IPS-NIHi7 (cell line): Measurements from ENCODE around the gene POTEJ.
A peak's percentile ranks its signal among the peaks of the same experiment; 100 is the strongest.
"Not testable (repeated sequence)": the region's sequence is repeated elsewhere in the genome, so short reads cannot be mapped to it uniquely, and the experiment has no call there.

Experiments used
- DNase-seq: peaks from one replicate; pipeline ENCODE4 v3.0.0; 2012; ENCODE audit warnings: mixed read lengths; ENCODE audit errors: extremely low spot score

The POTEJ gene

DNA sequence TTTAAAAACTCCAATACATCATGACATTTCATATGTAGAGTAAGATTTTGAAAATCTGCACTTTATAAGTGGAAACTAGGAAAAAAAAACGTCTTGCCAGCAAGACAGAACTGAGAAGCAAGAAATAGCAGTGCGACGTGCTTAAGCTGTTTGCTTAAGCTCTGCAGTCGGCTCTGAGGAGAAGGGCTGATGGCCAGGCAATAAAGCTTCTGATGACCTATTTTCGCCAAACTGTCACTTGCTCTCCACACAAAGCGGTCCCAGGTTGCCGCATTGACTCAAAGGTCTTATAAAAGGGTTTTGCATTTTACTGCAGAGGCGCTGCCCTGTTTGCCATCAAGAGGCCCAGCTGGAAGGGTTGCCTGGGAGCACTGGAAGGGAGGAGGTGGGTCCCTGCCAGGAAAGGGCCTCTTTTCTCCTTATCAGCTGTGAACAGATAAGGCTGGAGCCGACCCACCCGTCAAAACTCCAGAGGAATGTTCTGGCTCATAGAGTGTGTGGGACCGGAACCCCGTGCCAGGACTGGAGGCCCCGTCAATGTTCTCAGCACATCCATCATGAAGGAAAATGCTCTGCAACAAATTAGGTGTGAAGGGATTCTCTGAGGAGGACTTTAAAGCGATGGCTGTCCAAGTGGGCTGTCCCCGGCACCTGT lies 9.5 kb upstream of the POTEJ start:
- DNase-seq: not testable (repeated sequence)

DNA sequence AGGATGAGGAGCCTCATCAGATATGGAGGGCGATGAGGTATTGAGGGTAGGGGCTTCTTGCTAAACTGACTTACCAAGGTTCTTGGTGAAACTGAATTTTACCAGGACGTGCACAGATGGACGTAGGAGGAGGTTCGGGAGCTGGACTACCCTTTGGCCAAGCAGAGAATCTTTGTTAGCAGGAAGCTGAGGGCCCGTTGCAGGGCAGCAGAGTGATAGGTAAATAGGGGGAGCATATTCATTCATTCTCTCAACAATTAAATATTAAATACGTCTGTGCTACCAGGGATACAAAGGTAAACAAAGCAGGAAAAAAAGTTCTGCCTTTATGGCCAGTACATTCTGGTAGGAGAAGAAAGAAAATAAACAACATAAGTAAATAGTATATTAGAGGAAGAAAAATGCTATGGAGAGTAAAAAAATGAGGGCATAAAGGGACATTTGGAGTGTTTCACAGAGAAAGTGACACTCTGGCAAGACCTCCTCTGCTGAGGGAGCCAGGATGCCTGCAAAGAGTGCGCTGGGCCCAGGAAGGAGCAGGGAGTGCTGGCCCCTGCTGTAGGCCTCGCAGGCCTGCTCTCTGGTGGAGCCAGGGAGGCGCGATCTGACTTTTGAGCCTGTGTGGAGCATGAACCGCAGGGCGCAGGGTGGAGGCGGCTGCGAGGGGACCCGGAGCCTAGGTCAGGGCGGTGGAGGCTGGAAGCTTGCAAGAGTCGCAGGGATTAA lies 2.8 kb upstream of the POTEJ start:
- DNase-seq: not testable (repeated sequence)

DNA sequence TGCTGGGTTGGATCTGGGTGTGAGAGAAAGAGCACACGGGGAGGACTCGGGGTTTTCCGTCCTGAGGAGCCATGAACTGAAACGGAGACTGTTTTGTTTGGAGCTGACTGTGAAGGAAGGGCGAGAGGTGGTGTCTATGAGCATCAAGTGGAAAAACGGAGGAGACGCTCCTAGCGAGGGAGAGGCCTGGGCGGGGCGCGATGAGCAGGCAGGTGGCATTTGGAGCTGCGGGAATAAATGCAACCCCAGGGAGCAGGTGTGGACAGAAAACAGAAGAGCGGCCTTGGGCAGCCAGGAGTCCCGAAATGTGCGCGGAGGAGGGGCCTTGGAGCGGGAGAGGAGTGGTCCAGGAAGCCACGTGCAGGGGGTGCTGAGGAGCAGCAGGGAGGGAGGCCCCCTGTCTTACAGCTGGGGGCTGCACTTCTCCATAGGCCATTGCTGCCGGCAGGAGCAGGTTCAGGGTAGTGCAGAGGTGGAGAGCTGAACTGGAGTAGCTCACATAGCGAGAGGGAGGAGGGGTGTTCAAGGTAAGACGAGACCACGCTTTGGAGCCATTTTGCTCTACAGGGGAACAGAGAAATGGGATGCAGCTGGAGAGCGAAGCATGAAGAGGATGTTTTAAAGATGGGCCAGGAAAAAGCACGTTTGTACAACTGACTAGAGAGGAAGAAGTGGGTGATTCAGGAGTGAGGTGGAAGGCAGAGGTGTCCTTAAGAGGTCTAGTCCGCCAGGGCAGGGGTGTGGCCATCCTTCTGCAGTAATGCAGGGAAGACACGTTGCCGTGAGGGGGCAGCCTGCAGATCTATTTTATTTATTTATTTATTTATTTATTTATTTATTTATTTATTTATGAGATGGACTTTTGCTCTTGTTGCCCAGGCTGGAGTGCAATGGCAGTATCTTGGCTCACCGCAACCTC lies 2.0 kb upstream of the POTEJ start:
- not testable (repeated sequence) for DNase-seq

DNA sequence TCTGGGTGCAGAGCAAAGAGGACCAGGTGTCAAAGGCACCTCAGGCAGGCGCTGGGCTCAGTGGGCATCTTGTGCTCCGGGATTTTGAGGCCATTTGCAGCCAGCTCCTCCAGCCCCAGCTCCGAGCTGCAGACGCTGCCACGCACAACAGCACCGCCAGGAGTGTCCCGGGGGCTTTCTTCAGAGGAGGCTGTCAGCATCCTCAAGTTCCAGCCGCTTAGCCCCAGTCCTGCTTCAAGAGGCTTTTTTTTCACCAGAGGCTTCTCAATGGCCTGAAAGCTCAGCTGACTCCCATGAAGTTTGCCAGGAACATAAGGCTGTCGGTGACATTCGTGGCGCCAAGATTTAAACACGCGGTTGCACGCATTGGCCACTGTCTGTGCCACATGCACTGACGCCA lies 754 bp upstream of the POTEJ start:
- not testable (repeated sequence) for DNase-seq

DNA sequence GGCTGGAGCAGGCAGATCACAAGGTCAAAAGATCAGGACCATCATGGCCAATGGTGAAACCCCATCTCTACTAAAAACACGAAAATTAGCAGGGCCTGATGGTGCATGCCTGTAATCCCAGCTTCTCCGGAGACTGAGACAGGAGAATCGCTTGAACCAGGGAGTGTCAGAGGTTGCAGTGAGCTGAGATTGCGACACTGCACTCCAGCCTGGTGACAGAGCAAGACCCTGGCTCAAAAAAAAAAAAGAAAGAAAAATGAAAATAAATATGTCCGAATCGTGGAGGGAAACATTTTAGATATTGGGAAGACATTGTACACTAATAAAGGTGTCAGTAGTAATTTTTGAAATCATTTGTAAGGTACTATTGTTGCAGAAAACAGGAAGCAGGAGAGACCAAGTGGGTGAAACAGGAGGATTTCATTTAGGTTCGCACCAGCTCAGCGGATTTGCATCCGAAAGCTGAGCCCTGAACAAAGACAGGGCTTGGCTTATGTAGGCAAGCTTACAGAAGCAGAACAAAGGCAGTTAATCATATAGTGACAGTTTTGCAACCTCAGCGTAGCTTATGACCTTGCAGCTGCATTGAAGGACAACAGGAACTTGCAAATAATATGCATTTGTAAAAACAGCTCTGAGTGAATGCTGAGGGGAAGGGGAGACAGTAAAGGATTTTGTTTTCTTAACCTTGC lies 17.7 kb downstream of the POTEJ start:
- DNase-seq: not testable (repeated sequence)

DNA sequence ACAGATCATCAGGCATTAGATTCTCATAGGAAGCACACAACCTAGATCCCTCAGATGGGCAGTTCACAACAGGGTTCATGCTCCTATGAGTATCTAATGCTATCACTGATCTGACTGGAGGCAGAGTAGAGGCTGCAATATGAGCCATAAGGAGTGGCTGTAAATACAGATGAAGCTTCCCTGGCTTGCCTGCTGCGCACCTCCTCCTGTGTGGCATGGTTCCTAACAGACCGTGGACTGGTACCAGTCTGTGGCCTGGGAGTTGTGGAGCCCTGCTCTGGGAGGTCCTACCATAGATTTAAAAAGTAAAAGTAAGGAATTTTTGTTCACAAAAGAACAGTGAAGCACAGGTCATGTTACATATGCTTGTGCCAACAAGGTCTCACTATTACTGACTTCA lies 27.7 kb downstream of the POTEJ start:
- DNase-seq: not testable (repeated sequence)

DNA sequence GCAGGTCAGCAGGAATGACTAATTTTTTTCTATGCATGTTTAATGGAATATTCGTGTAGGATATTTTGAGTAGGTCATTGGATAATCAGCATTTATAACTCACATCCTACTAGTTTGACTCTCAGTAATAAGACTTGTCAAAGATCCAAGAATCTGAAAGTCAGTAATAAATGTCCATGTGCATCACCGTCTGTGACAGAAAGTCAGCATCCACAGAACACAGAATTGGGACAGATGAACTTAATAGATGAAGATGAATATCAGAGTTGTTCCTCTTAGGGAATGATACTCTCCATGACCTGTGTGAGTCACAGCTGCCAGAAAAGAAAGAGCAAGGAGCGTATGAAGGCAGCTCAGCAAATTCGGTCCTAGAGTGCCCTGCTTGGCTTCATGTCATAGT lies 30.4 kb downstream of the POTEJ start:
- not testable (repeated sequence) for DNase-seq

DNA sequence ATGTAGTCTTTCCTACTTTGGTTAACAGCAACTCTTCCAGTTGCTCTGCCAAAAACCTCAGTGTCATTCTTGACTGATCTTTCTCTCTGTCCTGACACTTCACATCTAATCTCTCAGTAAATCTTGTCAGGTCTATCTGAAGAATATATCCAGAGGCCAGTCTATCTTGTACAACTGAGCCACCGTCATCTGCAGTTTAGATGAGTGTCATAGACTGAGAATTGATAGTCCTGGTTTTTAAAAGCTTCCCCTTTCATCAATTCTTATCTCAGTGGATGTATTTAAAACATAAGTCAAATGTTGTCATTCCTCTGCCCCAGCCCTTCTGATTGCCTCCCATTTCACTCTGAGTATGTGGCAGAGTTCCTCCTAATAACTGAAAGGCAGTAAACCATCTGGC lies 38.0 kb downstream of the POTEJ start:
- DNase-seq: not testable (repeated sequence)

DNA sequence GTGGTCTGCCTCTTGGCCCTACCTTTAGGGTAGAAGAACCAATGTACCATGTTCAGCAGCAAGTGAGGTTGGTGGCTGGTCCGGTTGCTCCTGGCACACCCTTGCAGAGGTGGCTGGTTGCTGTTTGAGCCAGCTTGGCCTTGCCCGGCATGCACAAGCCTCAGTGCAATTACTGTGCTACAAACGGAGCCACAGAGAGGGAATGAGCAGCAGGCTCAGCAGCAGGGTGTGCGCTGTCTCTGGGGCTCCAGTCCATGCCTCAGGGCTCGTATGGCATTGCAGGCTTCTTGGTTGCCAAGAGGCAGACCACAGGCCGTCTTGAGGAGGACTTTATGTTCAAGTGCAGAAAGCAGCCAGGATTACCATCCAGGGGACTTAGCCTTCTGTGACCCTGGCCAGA lies 53.3 kb downstream of the POTEJ start:
- DNase-seq: not testable (repeated sequence)

DNA sequence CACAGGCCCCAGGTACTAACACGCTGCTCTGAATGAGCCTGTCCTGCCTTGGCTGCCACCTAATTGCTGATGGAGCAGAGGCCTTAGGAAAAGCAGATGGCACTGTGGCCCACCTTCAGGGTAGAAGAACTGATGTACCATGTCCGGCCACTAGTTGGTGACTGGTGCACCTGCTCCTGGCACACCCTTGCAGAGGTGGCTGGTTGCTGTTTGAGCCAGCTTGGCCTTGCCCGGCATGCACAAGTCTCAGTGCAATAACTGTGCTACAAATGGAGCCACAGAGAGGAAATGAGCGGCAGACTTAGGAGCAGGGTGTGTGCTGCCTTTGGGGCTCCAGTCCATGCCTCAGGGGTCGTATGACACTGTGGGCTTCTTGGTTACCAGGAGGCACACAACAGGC lies 54.4 kb downstream of the POTEJ start:
- not testable (repeated sequence) for DNase-seq

DNA sequence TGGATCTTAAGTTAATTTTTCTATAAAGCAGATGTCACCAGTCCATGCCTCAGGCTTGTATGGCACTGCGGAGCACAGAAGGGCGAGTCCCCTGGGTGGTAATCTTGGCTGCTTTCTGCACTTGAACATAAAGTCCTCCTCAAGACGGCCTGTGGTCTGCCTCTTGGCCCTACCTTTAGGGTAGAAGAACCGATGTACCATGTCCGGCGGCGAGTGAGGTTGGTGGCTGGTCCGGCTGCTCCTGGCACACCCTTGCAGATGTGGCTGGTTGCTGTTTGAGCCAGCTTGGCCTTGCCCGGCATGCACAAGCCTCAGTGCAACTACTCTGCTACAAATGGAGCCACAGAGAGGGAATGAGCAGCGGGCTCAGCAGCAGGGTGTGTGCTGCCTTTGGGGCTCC lies 56.3 kb downstream of the POTEJ start:
- DNase-seq: not testable (repeated sequence)

DNA sequence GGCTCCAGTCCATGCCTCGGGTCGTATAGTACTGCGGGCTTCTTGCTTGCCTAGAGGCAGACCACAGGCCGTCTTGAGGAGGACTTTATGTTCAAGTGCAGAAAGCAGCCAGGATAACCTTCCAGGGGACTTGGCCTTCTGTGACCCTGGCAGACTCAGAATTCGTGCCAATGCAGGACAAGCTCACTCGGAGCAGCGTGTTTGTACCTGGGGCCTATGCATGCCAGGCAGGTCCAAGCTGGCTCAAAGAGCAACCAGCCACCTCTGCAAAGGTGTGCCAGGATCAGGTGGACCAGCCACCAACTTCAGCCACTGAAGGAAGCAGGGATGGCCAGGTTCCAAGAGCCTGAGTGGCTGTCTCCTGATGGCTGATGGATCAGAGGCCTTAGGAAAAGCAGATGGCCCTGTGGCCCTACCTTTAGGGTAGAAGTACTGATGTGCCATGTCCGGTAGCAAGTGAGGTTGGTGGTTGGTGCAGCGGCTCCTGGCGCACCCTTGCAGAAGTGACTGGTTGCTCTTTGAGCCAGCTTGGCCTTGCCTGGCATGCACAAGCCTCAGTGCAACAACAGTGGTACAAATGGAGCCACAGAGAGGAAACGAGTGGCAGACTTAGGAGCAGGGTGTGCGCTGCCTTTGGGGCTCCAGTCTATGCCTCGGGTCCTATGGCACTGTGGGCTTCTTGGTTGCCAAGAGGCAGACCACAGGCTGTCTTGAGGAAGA lies 58.9 kb downstream of the POTEJ start:
- DNase-seq: not testable (repeated sequence)

DNA sequence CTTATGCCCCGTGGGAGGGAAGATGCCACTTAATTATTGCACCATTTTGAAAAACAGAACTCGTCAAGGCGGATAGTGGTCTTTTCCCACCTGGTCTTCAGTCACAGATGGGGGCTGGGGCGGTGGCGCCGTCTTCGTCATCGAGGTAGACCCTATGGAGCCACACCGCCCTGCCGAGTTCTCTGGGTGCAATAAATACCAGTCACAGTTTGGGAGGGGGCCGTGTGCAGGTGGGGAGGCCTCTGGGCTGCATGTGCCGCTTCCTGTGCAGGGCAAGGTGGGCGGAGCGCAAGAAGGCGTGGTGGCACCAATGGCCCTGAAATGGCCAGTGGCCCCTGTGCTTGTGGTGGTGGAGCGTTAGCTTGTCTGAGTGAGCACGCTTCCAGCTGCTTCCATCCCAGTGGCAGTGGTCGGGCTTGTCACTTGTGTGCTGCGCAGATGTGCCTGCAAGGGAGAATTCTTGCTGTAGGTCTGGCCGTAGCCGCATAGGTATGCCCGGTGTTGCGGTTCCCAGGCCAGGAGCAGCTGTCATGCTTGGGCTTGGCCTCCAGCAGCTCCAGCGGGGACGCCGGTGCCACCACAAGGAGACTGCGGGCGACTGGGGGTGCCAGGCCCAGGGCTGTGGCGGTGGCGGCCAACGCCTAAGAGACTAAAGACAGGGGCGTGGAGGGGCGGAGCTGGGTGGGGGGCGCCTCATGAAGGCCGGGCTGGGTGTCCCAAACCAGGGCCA lies 81.0 kb downstream of the POTEJ start:
- DNase-seq: not testable (repeated sequence)

DNA sequence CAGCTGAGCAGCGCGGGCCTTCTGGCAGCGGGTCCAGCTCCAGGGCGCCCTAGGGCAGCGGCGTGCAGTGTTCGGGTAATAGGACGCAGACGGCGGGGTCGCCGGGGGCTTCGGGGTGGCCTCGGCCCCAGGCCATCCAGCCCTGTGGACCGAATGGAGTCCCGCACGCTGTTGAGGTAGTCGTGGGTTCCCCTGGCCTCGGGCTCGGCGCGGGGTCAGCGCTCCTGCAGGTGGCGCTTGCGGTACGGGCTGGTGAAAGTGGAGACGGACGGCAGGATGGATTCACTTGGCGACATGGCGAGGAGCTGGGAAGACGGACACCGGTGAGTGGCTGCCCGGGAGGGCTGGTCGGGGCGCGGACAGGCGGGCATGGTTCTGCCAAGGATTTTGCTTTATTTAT lies 82.2 kb downstream of the POTEJ start:
- DNase-seq: peak; percentile 40

DNA sequence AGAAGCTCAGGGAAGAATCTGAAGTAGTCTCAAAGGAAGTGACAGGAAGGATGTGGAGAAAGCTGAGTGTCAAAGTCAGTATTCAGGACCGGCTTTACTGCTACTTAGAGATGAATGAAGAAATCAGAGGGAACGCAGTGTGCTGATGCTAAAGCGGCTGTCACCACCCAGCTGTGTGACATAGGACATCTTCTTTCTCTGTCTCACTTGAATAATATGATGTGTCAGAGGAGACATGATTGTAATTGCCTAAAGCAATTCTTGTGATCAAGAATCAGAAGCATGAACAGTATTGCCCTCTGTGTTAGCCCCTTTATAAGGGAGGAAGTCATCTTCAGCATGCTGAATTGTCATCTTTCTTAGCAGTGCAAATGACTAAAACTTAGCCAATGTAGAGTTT lies 92.0 kb downstream of the POTEJ start:
- not testable (repeated sequence) for DNase-seq
